Gastroesophageal sphincter (tissue), 3 donors: Measurements from ENCODE around the gene DEFB131A.
"Not testable (repeated sequence)": the region's sequence is repeated elsewhere in the genome, so short reads cannot be mapped to it uniquely, and the experiment has no call there.

Experiments
- CTCF ChIP-seq, 4 experiments: fragments of 200-600 bp in 2 of 4; fragments of 450-650 bp in 2 of 4; sonication (generic) in 1 of 4; IDR thresholded peaks; one replicate each; pipeline ENCODE4 v1.5.1; 2017 to 2019; ENCODE audit warnings: antibody characterized with exemption in 4 of 4, mild to moderate bottlenecking in 2 of 4, moderate library complexity in 2 of 4
- POLR2AphosphoS5 ChIP-seq: sonication (generic); formaldehyde crosslinking; IDR thresholded peaks from one replicate; pipeline ENCODE4 v1.6.1; 2017; ENCODE audit warnings: antibody characterized with exemption

- not testable (repeated sequence) for TF ChIP-seq CTCF (IDR thresholded peaks at IDR 0.05); POLR2AphosphoS5
Observed at GRCh38 chr4:9499974-9500487, 55.8 kb downstream of the DEFB131A start.
